H9 (cell line): ENCODE data around the gene PRCC. TPM values are rescaled to one million over a fixed set of nuclear protein-coding genes. Genes with fewer than 3 reads are reported as not detected.

Experiments
- DNase-seq: peaks from one replicate; pipeline ENCODE4 v3.0.0-alpha.2; 2017
- H2AFZ ChIP-seq: one replicate; pipeline ENCODE4 v1.6.1; 2013; ENCODE audit warnings: mild to moderate bottlenecking, low read length, control low read depth, moderate library complexity
- H2AK5ac ChIP-seq: 2 replicates; pipeline ENCODE4 v1.6.1; 2013; ENCODE audit warnings: low read length, control low read depth, mixed read lengths; ENCODE audit not compliant: insufficient read length
- H2BK120ac ChIP-seq: one replicate; pipeline ENCODE4 v1.6.1; 2013; ENCODE audit warnings: low read depth, mild to moderate bottlenecking, low read length, control low read depth, inconsistent platforms; ENCODE audit not compliant: poor library complexity, severe bottlenecking
- H2BK12ac ChIP-seq: 2 replicates; pipeline ENCODE4 v1.6.1; 2013; ENCODE audit warnings: low read length, control low read depth, mixed read lengths, low read depth; ENCODE audit not compliant: insufficient read length
- H2BK15ac ChIP-seq: 2 replicates; pipeline ENCODE4 v1.6.1; 2013; ENCODE audit warnings: low read depth, low read length, control low read depth
- H2BK20ac ChIP-seq: one replicate; pipeline ENCODE4 v1.6.1; 2013; ENCODE audit warnings: low read depth, mild to moderate bottlenecking, low read length, control low read depth, inconsistent platforms; ENCODE audit not compliant: poor library complexity, severe bottlenecking
- H2BK5ac ChIP-seq: 2 replicates; pipeline ENCODE4 v1.6.1; 2013; ENCODE audit warnings: low read length, control low read depth, mixed read lengths; ENCODE audit not compliant: insufficient read length
- H3K14ac ChIP-seq: 2 replicates; pipeline ENCODE4 v1.6.1; 2013; ENCODE audit warnings: low read length, control low read depth; ENCODE audit not compliant: insufficient read depth
- H3K18ac ChIP-seq: 2 replicates; pipeline ENCODE4 v1.6.1; 2013; ENCODE audit warnings: low read depth, mild to moderate bottlenecking, mixed read lengths, low read length, control low read depth; ENCODE audit not compliant: insufficient read length
- H3K23ac ChIP-seq: 2 replicates; pipeline ENCODE4 v1.6.1; 2013; ENCODE audit warnings: low read length, control low read depth, mixed read lengths, low read depth; ENCODE audit not compliant: insufficient read length
- H3K23me2 ChIP-seq: 2 replicates; pipeline ENCODE4 v1.6.1; 2013; ENCODE audit warnings: low read depth, mild to moderate bottlenecking, mixed read lengths, low read length, control low read depth; ENCODE audit not compliant: insufficient read length, poor library complexity, severe bottlenecking
- H3K27ac ChIP-seq: 2 replicates; pipeline ENCODE4 v1.5.1; 2013; ENCODE audit warnings: low read length, control low read depth, mixed read lengths, low read depth; ENCODE audit not compliant: insufficient read length
- H3K27me3 ChIP-seq: 2 replicates; pipeline ENCODE4 v1.6.1; 2013; ENCODE audit warnings: low read length, control low read depth, inconsistent platforms; ENCODE audit not compliant: insufficient read depth
- H3K4ac ChIP-seq: 2 replicates; pipeline ENCODE4 v1.6.1; 2013; ENCODE audit warnings: low read depth, mild to moderate bottlenecking, control low read depth, inconsistent platforms, low read length, moderate library complexity
- H3K4me1 ChIP-seq: 2 replicates; pipeline ENCODE4 v1.6.1; 2013; ENCODE audit warnings: low read length, control low read depth, inconsistent platforms; ENCODE audit not compliant: insufficient read depth
- H3K4me2 ChIP-seq: 2 replicates; pipeline ENCODE4 v1.6.1; 2013; ENCODE audit warnings: low read length, control low read depth, mixed read lengths; ENCODE audit not compliant: insufficient read length, insufficient read depth
- H3K56ac ChIP-seq: 2 replicates; pipeline ENCODE4 v1.6.1; 2013; ENCODE audit warnings: low read depth, mild to moderate bottlenecking, mixed read lengths, low read length, control low read depth; ENCODE audit not compliant: insufficient read length
- H3K79me1 ChIP-seq: 2 replicates; pipeline ENCODE4 v1.6.1; 2013; ENCODE audit warnings: low read depth, mild to moderate bottlenecking, moderate library complexity, low read length, control low read depth, inconsistent platforms; ENCODE audit not compliant: insufficient read depth, poor library complexity, severe bottlenecking
- H3K79me2 ChIP-seq: 2 replicates; pipeline ENCODE4 v1.6.1; 2013; ENCODE audit warnings: low read length, control low read depth, inconsistent platforms; ENCODE audit not compliant: insufficient read depth
- H3K9ac ChIP-seq: 2 replicates; pipeline ENCODE4 v1.6.1; 2013; ENCODE audit warnings: low read length, control low read depth, mixed read lengths; ENCODE audit not compliant: insufficient read length; ENCODE audit errors: extremely low read depth
- H3K9me3 ChIP-seq: one replicate; pipeline ENCODE4 v1.6.1; 2013; ENCODE audit warnings: low read depth, low read length, inconsistent platforms; ENCODE audit not compliant: control insufficient read depth
- H3T11ph ChIP-seq: one replicate; pipeline ENCODE4 v1.6.1; 2013; ENCODE audit warnings: mild to moderate bottlenecking, low read length, control low read depth, inconsistent platforms
- H4K20me1 ChIP-seq: one replicate; pipeline ENCODE4 v1.6.1; 2013; ENCODE audit not compliant: control insufficient read depth, insufficient read length, insufficient read depth
- H4K5ac ChIP-seq: 2 replicates; pipeline ENCODE4 v1.6.1; 2013; ENCODE audit warnings: low read depth, mild to moderate bottlenecking, mixed read lengths, low read length, control low read depth; ENCODE audit not compliant: insufficient read length
- H4K8ac ChIP-seq: replicated peaks from 2 replicates; pipeline ENCODE4 v1.6.1; 2013; ENCODE audit warnings: low read length, control low read depth, mixed read lengths, low read depth; ENCODE audit not compliant: insufficient read length
- H4K91ac ChIP-seq: 2 replicates; pipeline ENCODE4 v1.6.1; 2013; ENCODE audit warnings: low read depth, mild to moderate bottlenecking, moderate library complexity, mixed read lengths, low read length, control low read depth; ENCODE audit not compliant: insufficient read length
- H3K27ac Mint-ChIP-seq, 3 experiments: 2 replicates in 2 of 3; 3 replicates in 1 of 3; pipeline ENCODE4 v1.8.0; 2020 to 2021; ENCODE audit warnings: mixed read lengths in 3 of 3, mild to moderate bottlenecking in 1 of 3, moderate library complexity in 1 of 3
- H3K27me3 Mint-ChIP-seq: 2 replicates; pipeline ENCODE4 v1.8.0; 2021; ENCODE audit warnings: low read depth, mild to moderate bottlenecking, moderate library complexity, mixed read lengths
- H3K36me3 Mint-ChIP-seq, 3 experiments: 2 replicates in 2 of 3; 3 replicates in 1 of 3; pipeline ENCODE4 v1.8.0; 2020 to 2021; ENCODE audit warnings: low read depth in 3 of 3, mixed read lengths in 3 of 3; ENCODE audit not compliant: insufficient read depth in 1 of 3
- H3K4me1 Mint-ChIP-seq, 2 experiments: 2 replicates each; pipeline ENCODE4 v1.8.0; 2020; ENCODE audit warnings: mixed read lengths in 2 of 2
- H3K4me3 Mint-ChIP-seq, 2 experiments: 2 replicates in 1 of 2; 3 replicates in 1 of 2; pipeline ENCODE4 v1.8.0; 2020 to 2021; ENCODE audit warnings: mild to moderate bottlenecking in 2 of 2, mixed read lengths in 2 of 2, moderate library complexity in 1 of 2
- H3K9me3 Mint-ChIP-seq, 2 experiments: 2 replicates in 1 of 2; 3 replicates in 1 of 2; pipeline ENCODE4 v1.8.0; 2020; ENCODE audit warnings: mild to moderate bottlenecking in 2 of 2, mixed read lengths in 2 of 2, moderate library complexity in 1 of 2
- CTCF ChIP-seq: fragments of 200-600 bp; sonication (generic); conservative IDR thresholded peaks from 3 replicates; pipeline ENCODE4 v1.8.0; 2021; ENCODE audit warnings: antibody characterized with exemption, mild to moderate bottlenecking
- WGBS: extraction: QIAGEN DNeasy Blood & Tissue Kit; methylation state at CpG from one replicate; pipeline ENCODE4 v1.1.7; 2013; ENCODE audit warnings: missing lambda C conversion rate, low lambda C conversion rate, mixed read lengths; ENCODE audit not compliant: insufficient read length; ENCODE audit errors: extremely low coverage; 5-methylcytosine and 5-hydroxymethylcytosine counted together
- total RNA-seq: library from RNA; stranded (reverse); gene quantifications from 2 replicates; pipeline ENCODE4 v1.2.1, GENCODE V29; 2021

The PRCC gene
- total RNA-seq, 1 experiment from 2014 or later: 129 TPM

GRCh38 chr1:156772728-156773497, 5.6 kb downstream of the PRCC start:
- Histone ChIP-seq H4K91ac (no peak overlapping the region), H3K4ac (no peak overlapping the region), H2BK20ac (no peak overlapping the region), H3T11ph (no peak overlapping the region), H2BK5ac (no peak overlapping the region), H3K79me1 (peaks cover 19% of the 10 kb centered on the region), H3K18ac (no peak overlapping the region), H3K27me3 (no peaks in the 10 kb centered on the region), H4K8ac (no peak overlapping the region), H3K23me2 (peaks cover 11% of the 10 kb centered on the region), H2BK120ac (no peak overlapping the region), H4K5ac (no peak overlapping the region), H3K14ac (no peak overlapping the region), H3K23ac (no peak overlapping the region), H3K4me1 (no peaks in the 10 kb centered on the region), H3K27ac (no peak overlapping the region), H4K20me1 (no peaks in the 10 kb centered on the region), H3K9ac (no peak overlapping the region), H3K79me2 (peaks cover 43% of the 10 kb centered on the region), H2AFZ (no peak overlapping the region), H2AK5ac (no peak overlapping the region), H3K9me3 (no peaks in the 10 kb centered on the region), H3K56ac (no peak overlapping the region), H2BK15ac (no peak overlapping the region), H3K4me2 (no peak overlapping the region), H2BK12ac (no peak overlapping the region)
- TF ChIP-seq CTCF: no peak
- Mint-ChIP-seq H3K27ac (peak overlapping the region in 1 of 3 experiments; percentile 10; a peak in 3 of 7 replicates), H3K9me3 (no peaks in the 10 kb centered on the region), H3K27me3 (no peaks in the 10 kb centered on the region), H3K36me3 (peaks cover 14 to 44% (median 30%) of the 10 kb centered on the region in 3 experiments), H3K4me1 (peaks cover 24 to 33% of the 10 kb centered on the region in 2 experiments), H3K4me3 (no peak overlapping the region)
- no CpG with 5 or more reads among the region's 9 CpGs for WGBS
- DNase-seq: no peak
